Measurements from ENCODE around the gene XYLB. TPM values are rescaled to one million over a fixed set of nuclear protein-coding genes. Genes with fewer than 3 reads are reported as not detected.

XYLB gene
- total RNA-seq, 2 experiments from 2014 or later = 5.2 to 6.9 TPM

GRCh38 chr3:38334142-38335055 lies 12.2 kb upstream of the XYLB start:
- DNase-seq = no peak
- no peak for ATAC-seq
- Mint-ChIP-seq H3K27me3 (peaks cover 12% of the 10 kb centered on the region), H3K9me3 (ENCODE audit: low read depth) (no peaks in the 10 kb centered on the region), H3K4me1 (peaks cover 7% of the 10 kb centered on the region), H3K36me3 (no peaks in the 10 kb centered on the region), H3K4me3 (no peak overlapping the region), H3K27ac (no peak overlapping the region)
- CTCF ChIA-PET = interaction anchor here (1.0 to 1.4 kb wide), 4 partner anchors 9 to 12 kb away, joined by 3 to 6 read pairs (median 4); partner anchors contain the start of gene XYLB

GRCh38 chr3:38335263-38335662 lies 11.3 kb upstream of the XYLB start:
- ATAC-seq = no peak
- H3K27me3 Mint-ChIP-seq = peaks cover 21% of the 10 kb centered on the region
- H3K4me3 Mint-ChIP-seq = no peak overlapping the region
- peaks cover 7% of the 10 kb centered on the region for H3K4me1 Mint-ChIP-seq
- no peak overlapping the region for H3K27ac Mint-ChIP-seq
- no peaks in the 10 kb centered on the region for H3K36me3 Mint-ChIP-seq
- no peak for DNase-seq
- CTCF ChIA-PET = interaction anchor here (0.6 to 1.4 kb wide), 2 partner anchors 10 to 218 kb away, joined by 3 to 6 read pairs; no protein-coding TSS in a partner anchor
- H3K9me3 Mint-ChIP-seq (ENCODE audit: low read depth) = no peaks in the 10 kb centered on the region

- Mint-ChIP-seq H3K4me3 (no peak overlapping the region), H3K27me3 (peaks cover 26% of the 10 kb centered on the region), H3K9me3 (ENCODE audit: low read depth) (no peaks in the 10 kb centered on the region), H3K36me3 (no peaks in the 10 kb centered on the region), H3K4me1 (peaks cover 7% of the 10 kb centered on the region), H3K27ac (no peak overlapping the region)
- DNase-seq (no peak), ATAC-seq (no peak)
- CTCF ChIA-PET = interaction anchor here (1.2 kb wide), 1 partner anchor 9 kb away, joined by 3 read pairs; the partner anchor contains the start of gene XYLB
Measured at GRCh38 chr3:38337703-38338102, 8.9 kb upstream of the XYLB start.

DNA sequence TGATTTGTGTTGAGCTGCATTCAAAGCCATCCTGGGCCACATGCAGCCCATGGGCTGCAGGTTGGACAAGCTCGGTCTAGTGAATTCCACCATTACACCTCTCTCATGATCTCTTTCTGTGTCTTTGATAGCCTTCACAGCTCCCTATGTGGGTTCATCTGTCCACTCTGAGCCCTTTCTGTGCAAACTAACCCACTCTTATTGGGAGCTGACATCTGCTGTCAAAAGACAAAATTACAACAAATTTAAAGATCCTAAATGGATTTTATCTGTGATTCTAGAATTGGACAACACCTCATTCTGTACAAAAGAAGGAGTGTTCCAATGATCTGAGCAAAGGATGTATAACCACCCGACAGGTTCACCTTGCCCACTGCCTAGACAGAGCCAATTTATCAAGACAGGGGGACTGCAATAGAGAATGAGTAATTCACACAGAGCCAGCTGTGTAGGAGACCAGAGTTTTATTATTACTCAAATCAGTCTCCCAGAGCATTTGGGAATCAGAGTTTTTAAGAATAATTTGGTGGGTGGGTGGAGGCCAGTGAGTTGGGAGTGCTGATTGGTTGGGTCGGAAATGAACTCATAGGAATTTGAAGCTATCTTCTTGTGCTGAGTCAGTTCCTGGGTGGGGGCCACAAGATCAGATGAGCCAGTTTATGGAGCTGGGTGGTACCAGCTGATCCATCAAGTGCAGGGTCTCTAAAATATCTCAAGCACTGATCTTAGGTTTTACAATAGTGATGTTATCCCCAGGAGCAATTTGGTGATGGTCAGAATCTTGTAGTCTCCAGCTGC lies 2.6 kb upstream of the XYLB start:
- Mint-ChIP-seq H3K27ac (no peak overlapping the region), H3K27me3 (peaks cover 23% of the 10 kb centered on the region), H3K4me3 (no peak overlapping the region), H3K36me3 (peaks cover 2% of the 10 kb centered on the region), H3K4me1 (peaks cover 14% of the 10 kb centered on the region), H3K9me3 (ENCODE audit: low read depth) (no peaks in the 10 kb centered on the region)
- DNase-seq = no peak
- CTCF ChIA-PET = interaction anchor here (0.8 to 3.9 kb wide), 9 partner anchors 10 to 370 kb away, joined by 3 to 32 read pairs (median 5); partner anchors contain the start of gene EXOG
- ATAC-seq = no peak

DNA sequence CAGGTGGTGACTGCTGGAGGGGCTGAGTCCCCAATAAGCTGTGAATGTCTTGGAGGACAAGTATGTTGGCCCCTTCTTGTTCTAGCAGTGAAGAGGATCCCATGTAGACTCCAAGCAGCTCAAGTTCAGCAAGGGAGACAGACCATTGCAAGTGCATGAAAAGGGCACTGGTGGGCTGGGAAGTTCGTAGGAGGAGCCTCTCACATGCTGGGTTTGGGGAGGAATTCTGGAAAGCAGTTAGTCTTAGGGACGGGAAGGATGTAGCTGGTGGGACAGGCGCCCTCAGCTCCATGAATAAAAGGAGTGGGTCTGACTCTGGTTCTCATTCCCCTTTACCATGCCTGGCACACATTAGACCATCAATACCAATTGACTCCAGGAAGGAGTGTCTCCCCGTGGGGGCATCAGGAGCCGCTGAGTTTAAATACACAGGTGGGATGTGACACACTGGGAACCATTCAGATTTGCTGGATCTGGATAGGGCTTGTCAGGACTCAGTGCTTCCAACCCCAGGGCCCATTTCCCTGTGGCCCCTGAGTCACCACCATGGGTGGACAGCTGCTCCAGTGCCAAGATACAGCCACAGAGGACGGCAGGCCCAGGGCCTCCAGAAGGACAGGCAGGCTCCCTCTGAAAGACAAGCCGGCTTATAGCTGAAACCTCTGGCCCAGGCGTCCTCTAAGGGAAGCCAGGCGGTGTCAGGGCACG lies 552 bp upstream of the XYLB start:
- Mint-ChIP-seq H3K9me3 (ENCODE audit: low read depth) (no peaks in the 10 kb centered on the region), H3K27me3 (peaks cover 8% of the 10 kb centered on the region), H3K36me3 (peaks cover 2% of the 10 kb centered on the region), H3K4me1 (peaks cover 14% of the 10 kb centered on the region), H3K4me3 (peak overlapping the region; percentile 62), H3K27ac (peak overlapping the region; percentile 58)
- ATAC-seq = peak; percentile 34
- no peak for DNase-seq
- CTCF ChIA-PET = interaction anchor here (0.9 to 3.9 kb wide), 45 partner anchors 9 to 491 kb away, joined by 3 to 78 read pairs (median 5); partner anchors contain the start of genes ACAA1, ACVR2B and EXOG

- Mint-ChIP-seq H3K27ac (no peak overlapping the region), H3K4me1 (peaks cover 15% of the 10 kb centered on the region), H3K27me3 (peaks cover 8% of the 10 kb centered on the region), H3K36me3 (peaks cover 10% of the 10 kb centered on the region), H3K9me3 (ENCODE audit: low read depth) (no peaks in the 10 kb centered on the region), H3K4me3 (peak overlapping the region; percentile 64)
- no peak for ATAC-seq
- no peak for DNase-seq
- CTCF ChIA-PET = interaction anchor here (0.9 to 3.9 kb wide), 36 partner anchors 10 to 492 kb away, joined by 3 to 78 read pairs (median 5); partner anchors contain the start of genes ACAA1, ACVR2B and OXSR1
Measured at GRCh38 chr3:38347421-38348200, 1.0 kb downstream of the XYLB start.

DNA sequence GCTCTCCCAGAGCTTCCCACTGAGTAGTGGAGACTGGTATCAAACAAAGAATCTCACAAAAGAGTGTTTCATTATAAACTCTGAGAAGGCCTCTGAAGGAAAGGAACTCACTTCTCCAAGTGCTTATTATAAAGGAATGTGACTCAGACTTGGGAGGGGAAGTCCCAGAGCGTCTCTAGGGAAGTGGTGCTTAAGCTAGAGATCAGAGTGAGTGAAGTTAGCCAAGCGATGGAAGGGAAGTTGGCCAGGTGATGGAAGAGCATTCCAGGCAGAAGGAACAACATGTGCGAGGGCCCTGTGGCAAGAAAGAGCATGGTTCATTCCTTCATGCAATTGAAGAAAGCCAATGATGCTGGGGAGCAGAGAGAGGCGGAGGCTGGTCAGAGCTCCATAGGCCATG lies 2.3 kb downstream of the XYLB start:
- ATAC-seq = no peak
- Mint-ChIP-seq H3K4me3 (no peak overlapping the region), H3K4me1 (peaks cover 15% of the 10 kb centered on the region), H3K36me3 (peaks cover 16% of the 10 kb centered on the region), H3K27ac (no peak overlapping the region), H3K9me3 (ENCODE audit: low read depth) (no peaks in the 10 kb centered on the region), H3K27me3 (peaks cover 6% of the 10 kb centered on the region)
- CTCF ChIA-PET = interaction anchor here (1.5 kb wide), 1 partner anchor 131 kb away, joined by 3 read pairs; no protein-coding TSS in a partner anchor
- no peak for DNase-seq

- Mint-ChIP-seq H3K36me3 (peaks cover 18% of the 10 kb centered on the region), H3K27me3 (peaks cover 2% of the 10 kb centered on the region), H3K27ac (no peak overlapping the region), H3K4me3 (no peak overlapping the region), H3K9me3 (ENCODE audit: low read depth) (no peaks in the 10 kb centered on the region), H3K4me1 (peaks cover 15% of the 10 kb centered on the region)
- ATAC-seq (no peak), DNase-seq (no peak)
- CTCF ChIA-PET = interaction anchor here (1.5 kb wide), 1 partner anchor 130 kb away, joined by 3 read pairs; no protein-coding TSS in a partner anchor
Measured at GRCh38 chr3:38349684-38350359, 3.2 kb downstream of the XYLB start.

DNA sequence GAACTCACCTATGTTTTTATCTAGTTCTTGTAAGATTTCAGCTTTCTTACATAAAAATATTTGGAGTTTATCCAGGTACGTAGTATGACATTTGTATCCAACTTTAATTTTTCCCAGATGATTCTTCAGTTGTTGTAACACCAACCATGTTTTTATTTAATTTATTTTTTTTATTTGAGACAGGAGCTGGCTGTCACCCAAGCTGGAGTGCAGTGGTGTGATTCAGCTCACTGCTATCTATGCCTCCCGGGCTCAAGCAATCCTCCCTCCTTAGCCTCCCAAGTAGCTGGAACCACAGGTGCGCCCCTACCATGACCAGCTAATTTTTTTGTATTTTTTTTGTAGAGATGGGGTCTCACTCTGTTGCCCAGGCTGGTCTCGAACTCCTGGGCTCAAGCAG lies 6.6 kb downstream of the XYLB start:
- Mint-ChIP-seq H3K36me3 (peaks cover 21% of the 10 kb centered on the region), H3K27me3 (no peaks in the 10 kb centered on the region), H3K4me3 (no peak overlapping the region), H3K27ac (no peak overlapping the region), H3K4me1 (peaks cover 5% of the 10 kb centered on the region), H3K9me3 (ENCODE audit: low read depth) (no peaks in the 10 kb centered on the region)
- DNase-seq (no peak), ATAC-seq (no peak)
- CTCF ChIA-PET = interaction anchor here (1.6 kb wide), 1 partner anchor 235 kb away, joined by 4 read pairs; no protein-coding TSS in a partner anchor

DNA sequence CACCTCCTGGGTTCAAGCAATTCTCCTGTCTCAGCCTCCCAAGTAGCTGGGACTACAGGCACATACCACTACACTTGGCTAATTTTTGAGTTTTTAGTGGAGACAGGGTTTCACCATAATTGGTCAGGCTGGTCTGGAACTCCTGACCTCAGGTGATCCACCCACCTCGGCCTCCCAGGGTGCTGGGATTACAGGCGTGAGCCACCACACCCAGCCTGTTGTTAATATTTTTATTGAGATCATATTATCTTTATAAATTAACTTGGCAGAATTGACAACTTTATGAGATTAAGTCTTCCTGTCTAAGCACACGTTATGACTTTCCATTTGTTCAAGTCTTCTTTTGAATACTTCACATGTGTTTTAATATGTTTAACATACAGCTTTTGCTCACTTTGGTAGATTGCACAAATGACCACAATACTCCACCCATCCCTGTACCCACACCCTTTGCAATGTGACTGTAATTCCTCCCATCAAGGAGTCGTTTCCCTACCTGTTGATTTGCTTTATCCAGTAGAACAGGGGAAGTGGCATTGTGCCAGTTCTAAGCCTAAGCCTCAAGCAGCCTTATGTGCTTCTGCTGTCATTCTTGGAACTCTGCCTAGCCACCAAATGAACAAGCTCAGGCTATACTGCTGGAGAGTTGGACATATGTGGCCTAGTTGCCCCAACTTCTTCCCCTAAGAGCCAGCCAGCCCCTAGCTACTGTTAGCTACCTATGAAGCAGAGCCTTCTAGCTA lies 8.2 kb downstream of the XYLB start:
- Mint-ChIP-seq H3K4me1 (peaks cover 1% of the 10 kb centered on the region), H3K9me3 (ENCODE audit: low read depth) (no peaks in the 10 kb centered on the region), H3K36me3 (peaks cover 18% of the 10 kb centered on the region), H3K27me3 (no peaks in the 10 kb centered on the region), H3K4me3 (no peak overlapping the region), H3K27ac (no peak overlapping the region)
- CTCF ChIA-PET = interaction anchor here (1.1 kb wide), 1 partner anchor 8 kb away, joined by 9 read pairs; the partner anchor contains the start of gene XYLB
- no peak for DNase-seq
- ATAC-seq = no peak

DNA sequence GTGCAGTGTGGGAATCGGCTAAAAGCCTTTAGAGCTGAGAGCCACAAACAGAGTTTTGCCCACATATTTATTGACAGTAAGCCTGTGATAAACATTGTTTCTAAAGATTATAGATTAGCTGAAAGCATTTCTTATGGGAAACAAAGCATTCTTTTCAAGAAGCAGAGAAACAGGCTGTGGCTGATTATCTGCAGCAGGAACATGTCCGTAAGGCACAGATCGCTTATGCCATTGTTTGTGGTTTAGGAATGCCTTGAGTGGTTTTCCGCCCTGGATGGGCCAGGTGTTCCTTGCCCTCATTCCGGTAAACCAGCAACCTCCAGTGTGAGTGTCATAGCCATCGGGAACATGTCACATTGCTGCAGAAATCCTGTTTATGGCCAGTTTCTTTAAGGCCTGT lies 12.5 kb downstream of the XYLB start:
- Mint-ChIP-seq H3K4me1 (peaks cover 3% of the 10 kb centered on the region), H3K9me3 (ENCODE audit: low read depth) (no peaks in the 10 kb centered on the region), H3K36me3 (peaks cover 13% of the 10 kb centered on the region)

More for the DNA sequence above, 12.5 kb downstream of the XYLB start:
- CTCF ChIA-PET = no interaction called here
- no peaks in the 10 kb centered on the region for H3K27me3 Mint-ChIP-seq
- no peak overlapping the region for H3K4me3 Mint-ChIP-seq
- no peak for ATAC-seq
- H3K27ac Mint-ChIP-seq = no peak overlapping the region
- DNase-seq = no peak
